Measurements from ENCODE around the gene COL26A1.

Gene COL26A1

GRCh38 chr7:101581891-101582290 lies 219.2 kb downstream of the COL26A1 start:
- no peak overlapping the region for H3K27ac ChIP-seq
- no peak overlapping the region for H3K4me3 ChIP-seq

- no peak overlapping the region for H3K27ac ChIP-seq
- H3K4me3 ChIP-seq: no peak overlapping the region
Observed at GRCh38 chr7:101582971-101583370, 220.3 kb downstream of the COL26A1 start.

- Histone ChIP-seq H3K4me3 (no peak overlapping the region), H3K27ac (no peak overlapping the region)
Observed at GRCh38 chr7:101586078-101586905, 223.6 kb downstream of the COL26A1 start.

- Histone ChIP-seq H3K4me3 (no peak overlapping the region), H3K27ac (no peak overlapping the region)
Observed at GRCh38 chr7:101586906-101587677, 224.4 kb downstream of the COL26A1 start.

GRCh38 chr7:101588131-101588935 lies 225.7 kb downstream of the COL26A1 start:
- no peak overlapping the region for H3K4me3 ChIP-seq
- H3K27ac ChIP-seq: peak overlapping the region in 1 of 21 experiments; percentile 19

- H3K27ac ChIP-seq: no peak overlapping the region
- H3K4me3 ChIP-seq: no peak overlapping the region
Observed at GRCh38 chr7:101589052-101589451, 226.4 kb downstream of the COL26A1 start.

- no peak overlapping the region for H3K4me3 ChIP-seq
- H3K27ac ChIP-seq: no peak overlapping the region
Observed at GRCh38 chr7:101589976-101590662, 227.4 kb downstream of the COL26A1 start.

- Histone ChIP-seq H3K4me3 (no peak overlapping the region), H3K27ac (no peak overlapping the region)
Observed at GRCh38 chr7:101590663-101591435, 228.2 kb downstream of the COL26A1 start.

GRCh38 chr7:101591504-101591903 lies 228.8 kb downstream of the COL26A1 start:
- H3K4me3 ChIP-seq: no peak overlapping the region
- H3K27ac ChIP-seq: no peak overlapping the region

- H3K27ac ChIP-seq: no peak overlapping the region
Observed at GRCh38 chr7:101593556-101593955, 230.9 kb downstream of the COL26A1 start.

GRCh38 chr7:101594790-101595189 lies 232.1 kb downstream of the COL26A1 start:
- no peak overlapping the region for H3K27ac ChIP-seq
- no peak overlapping the region for H3K4me3 ChIP-seq

More at GRCh38 chr7:101593556-101593955, 230.9 kb downstream of the COL26A1 start:
- no peak overlapping the region for H3K4me3 ChIP-seq

- no peak overlapping the region for H3K4me3 ChIP-seq
Observed at GRCh38 chr7:101595246-101595645, 232.6 kb downstream of the COL26A1 start.

GRCh38 chr7:101595766-101596537 lies 233.3 kb downstream of the COL26A1 start:
- H3K4me3 ChIP-seq: no peak overlapping the region
- no peak overlapping the region for H3K27ac ChIP-seq

More at GRCh38 chr7:101595246-101595645, 232.6 kb downstream of the COL26A1 start:
- no peak overlapping the region for H3K27ac ChIP-seq

GRCh38 chr7:101596898-101597297 lies 234.2 kb downstream of the COL26A1 start:
- Histone ChIP-seq H3K27ac (no peak overlapping the region), H3K4me3 (no peak overlapping the region)

- Histone ChIP-seq H3K27ac (no peak overlapping the region), H3K4me3 (no peak overlapping the region)
Observed at GRCh38 chr7:101597941-101598340, 235.3 kb downstream of the COL26A1 start.

GRCh38 chr7:101598422-101598985 lies 235.8 kb downstream of the COL26A1 start:
- Histone ChIP-seq H3K4me3 (no peak overlapping the region), H3K27ac (no peak overlapping the region)

GRCh38 chr7:101598986-101599771 lies 236.5 kb downstream of the COL26A1 start:
- no peak overlapping the region for H3K4me3 ChIP-seq
- H3K27ac ChIP-seq: no peak overlapping the region

Measured in skin epidermis (tissue), 12 donors.